AG09319 (cell line): ENCODE measurements around the gene PPM1G.
"Not testable (repeated sequence)": the region's sequence is repeated elsewhere in the genome, so short reads cannot be mapped to it uniquely, and the experiment has no call there.

ENCODE experiments used
- DNase-seq: peaks from one replicate; pipeline ENCODE4 v3.0.0-alpha.2; 2010; ENCODE audit warnings: low read depth; ENCODE audit errors: extremely low read depth
- TF ChIP-seq, protein P1 (sequence below): IDR thresholded peaks from 2 replicates; pipeline ENCODE4 v1.5.1; 2011; ENCODE audit warnings: low read depth, mild to moderate bottlenecking, inconsistent platforms, low read length, moderate library complexity

PPM1G gene

GRCh38 chr2:27428213-27428977 is 19.0 kb upstream of the PPM1G start, which contains the start of gene NRBP1:
NRBP1 (plus strand) TSS chr2:27428631; CDS start chr2:27433274, 4,643 bp downstream.
- peak; percentile 61 for DNase-seq
- TF ChIP-seq, protein P1, sequence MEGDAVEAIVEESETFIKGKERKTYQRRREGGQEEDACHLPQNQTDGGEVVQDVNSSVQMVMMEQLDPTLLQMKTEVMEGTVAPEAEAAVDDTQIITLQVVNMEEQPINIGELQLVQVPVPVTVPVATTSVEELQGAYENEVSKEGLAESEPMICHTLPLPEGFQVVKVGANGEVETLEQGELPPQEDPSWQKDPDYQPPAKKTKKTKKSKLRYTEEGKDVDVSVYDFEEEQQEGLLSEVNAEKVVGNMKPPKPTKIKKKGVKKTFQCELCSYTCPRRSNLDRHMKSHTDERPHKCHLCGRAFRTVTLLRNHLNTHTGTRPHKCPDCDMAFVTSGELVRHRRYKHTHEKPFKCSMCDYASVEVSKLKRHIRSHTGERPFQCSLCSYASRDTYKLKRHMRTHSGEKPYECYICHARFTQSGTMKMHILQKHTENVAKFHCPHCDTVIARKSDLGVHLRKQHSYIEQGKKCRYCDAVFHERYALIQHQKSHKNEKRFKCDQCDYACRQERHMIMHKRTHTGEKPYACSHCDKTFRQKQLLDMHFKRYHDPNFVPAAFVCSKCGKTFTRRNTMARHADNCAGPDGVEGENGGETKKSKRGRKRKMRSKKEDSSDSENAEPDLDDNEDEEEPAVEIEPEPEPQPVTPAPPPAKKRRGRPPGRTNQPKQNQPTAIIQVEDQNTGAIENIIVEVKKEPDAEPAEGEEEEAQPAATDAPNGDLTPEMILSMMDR, result no peak; the same call in none of the 2 replicates

GRCh38 chr2:27427863-27428212 is 18.4 kb upstream of the PPM1G start:
- DNase-seq, result no peak
- TF ChIP-seq, protein P1, result no peak

DNA sequence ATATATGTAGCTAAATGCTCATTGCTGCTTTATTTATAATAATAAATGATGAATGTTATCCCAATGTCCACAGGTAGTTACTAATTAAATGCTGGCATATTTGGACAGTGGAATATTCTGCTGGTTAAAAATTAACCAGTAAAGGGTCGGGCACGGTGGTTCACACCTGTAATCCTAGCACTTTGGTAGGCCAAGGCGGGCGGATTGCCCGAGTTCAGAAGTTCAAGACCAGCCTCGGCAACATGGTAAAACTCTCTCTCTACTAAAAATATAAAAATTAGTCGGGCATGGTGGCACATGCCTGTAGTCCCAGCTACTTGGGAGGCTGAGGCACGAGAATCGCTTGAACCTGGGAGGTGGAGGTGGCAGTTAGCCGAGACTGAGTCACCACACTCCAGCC is 15.6 kb upstream of the PPM1G start:
- not testable (repeated sequence) for DNase-seq

GRCh38 chr2:27422958-27423357 is 13.6 kb upstream of the PPM1G start:
- TF ChIP-seq, protein P1, result no peak
- DNase-seq, result no peak

DNA sequence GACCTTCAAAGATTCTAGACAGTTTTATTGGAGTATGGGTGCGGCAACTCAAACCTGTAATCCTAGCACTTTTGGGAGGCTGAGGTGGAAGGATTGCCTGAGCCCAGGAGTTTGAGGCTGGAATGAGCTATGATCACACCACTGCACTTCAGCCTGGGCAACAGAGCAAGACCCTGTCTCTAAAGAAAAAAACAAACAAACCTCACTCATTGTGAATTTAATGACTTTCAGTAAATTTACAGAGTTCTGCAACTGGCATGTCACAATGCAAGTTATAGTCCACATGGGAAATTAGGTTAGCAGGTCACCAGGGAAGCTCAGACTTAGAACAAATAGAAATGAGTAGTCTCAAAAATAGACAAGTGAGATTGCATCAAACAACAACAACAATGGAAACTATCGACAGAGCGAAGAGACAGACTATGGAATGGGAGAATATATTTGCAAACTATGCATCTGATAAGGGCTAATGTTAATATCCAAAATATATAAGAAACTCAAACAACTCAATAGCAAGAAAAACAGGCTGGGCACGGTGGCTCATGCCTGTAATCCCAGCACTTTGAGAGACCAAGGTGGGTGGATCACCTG is 12.4 kb upstream of the PPM1G start:
- TF ChIP-seq, protein P1, result no peak
- no peak for DNase-seq

GRCh38 chr2:27420996-27421395 is 11.6 kb upstream of the PPM1G start:
- DNase-seq, result no peak
- TF ChIP-seq, protein P1, result no peak

DNA sequence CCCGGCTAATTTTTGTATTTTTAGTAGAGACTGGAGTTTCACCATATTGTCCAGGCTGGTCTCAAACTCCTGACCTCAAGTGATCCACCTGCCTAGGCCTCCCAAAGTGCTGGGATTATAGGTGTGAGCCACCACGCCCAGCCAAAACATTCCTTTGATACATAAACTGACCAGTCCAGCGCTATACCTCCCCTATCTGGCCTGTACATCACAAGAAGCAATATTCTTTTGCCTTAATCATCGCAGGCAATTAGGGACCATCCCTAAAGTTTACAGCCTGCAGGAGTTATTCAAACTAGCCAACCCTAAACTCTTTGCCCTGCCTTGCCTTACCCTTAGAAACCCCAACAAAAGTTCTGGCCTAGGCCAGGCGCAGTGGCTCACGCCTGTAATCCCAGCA is 6.8 kb upstream of the PPM1G start:
- TF ChIP-seq, protein P1, result no peak
- no peak for DNase-seq
